Measurements from ENCODE around the gene CCSER2.
"Not testable (repeated sequence)": the region's sequence is repeated elsewhere in the genome, so short reads cannot be mapped to it uniquely, and the experiment has no call there.

The CCSER2 gene

GRCh38 chr10:84311576-84311975 lies 16.8 kb upstream of the CCSER2 start:
- DNase-seq: no peak

- no peak for DNase-seq
Observed at GRCh38 chr10:84312816-84313215, 15.6 kb upstream of the CCSER2 start.

- DNase-seq: no peak
Observed at GRCh38 chr10:84314275-84314674, 14.1 kb upstream of the CCSER2 start.

GRCh38 chr10:84317174-84317573 lies 11.2 kb upstream of the CCSER2 start:
- DNase-seq: no peak

GRCh38 chr10:84321902-84322301 lies 6.5 kb upstream of the CCSER2 start:
- DNase-seq: no peak

- DNase-seq: not testable (repeated sequence)
Observed at GRCh38 chr10:84323566-84323965, 4.8 kb upstream of the CCSER2 start.

GRCh38 chr10:84326995-84327394 lies 1.4 kb upstream of the CCSER2 start:
- DNase-seq: not testable (repeated sequence)

GRCh38 chr10:84329196-84329611 lies 815 bp downstream of the CCSER2 start:
- peak; percentile 31 for DNase-seq

GRCh38 chr10:84329986-84330651 lies 1.7 kb downstream of the CCSER2 start:
- no peak for DNase-seq

GRCh38 chr10:84331091-84331490 lies 2.7 kb downstream of the CCSER2 start:
- no peak for DNase-seq

GRCh38 chr10:84333864-84334451 lies 5.6 kb downstream of the CCSER2 start:
- no peak for DNase-seq

- DNase-seq: no peak
Observed at GRCh38 chr10:84334811-84335210, 6.4 kb downstream of the CCSER2 start.

- no peak for DNase-seq
Observed at GRCh38 chr10:84335516-84335915, 7.1 kb downstream of the CCSER2 start.

- DNase-seq: no peak
Observed at GRCh38 chr10:84336406-84337090, 8.2 kb downstream of the CCSER2 start.

- DNase-seq: no peak
Observed at GRCh38 chr10:84337199-84337598, 8.8 kb downstream of the CCSER2 start.

GRCh38 chr10:84339025-84339424 lies 10.6 kb downstream of the CCSER2 start:
- no peak for DNase-seq

- no peak for DNase-seq
Observed at GRCh38 chr10:84340187-84340586, 11.8 kb downstream of the CCSER2 start.

- DNase-seq: no peak
Observed at GRCh38 chr10:84340632-84341537, 12.5 kb downstream of the CCSER2 start.

GRCh38 chr10:84341538-84341856 lies 13.1 kb downstream of the CCSER2 start:
- DNase-seq: no peak

- no peak for DNase-seq
Observed at GRCh38 chr10:84341983-84342382, 13.6 kb downstream of the CCSER2 start.

GRCh38 chr10:84342584-84342983 lies 14.2 kb downstream of the CCSER2 start:
- DNase-seq: no peak

- no peak for DNase-seq
Observed at GRCh38 chr10:84343831-84344230, 15.4 kb downstream of the CCSER2 start.

- DNase-seq: no peak
Observed at GRCh38 chr10:84344526-84344925, 16.1 kb downstream of the CCSER2 start.
